BJ (cell line): ENCODE results near the gene RGS5. TPM values are rescaled to one million over a fixed set of nuclear protein-coding genes. Genes with fewer than 3 reads are reported as not detected.

Experiments used
- CTCF ChIA-PET: fragments of 350-600 bp; formaldehyde crosslinking; extraction: SDS; loops from one replicate; lab custom pipeline; 2021; ENCODE audit warnings: antibody characterized with exemption, inconsistent platforms; lab: Yijun Ruan, JAX
- POLR2A ChIA-PET: fragments of 300-600 bp; sonication (Branson Sonifier 250); formaldehyde crosslinking; extraction: SDS; loops from one replicate; lab custom pipeline; 2021; ENCODE audit warnings: antibody characterized with exemption; lab: Charles Lee
- DNase-seq: peaks from one replicate; pipeline ENCODE4 v3.0.0-alpha.2; 2011; ENCODE audit warnings: low read depth
- H3K27me3 ChIP-seq: 2 replicates; pipeline ENCODE4 v1.6.0; 2011; ENCODE audit warnings: low read length; ENCODE audit not compliant: control insufficient read depth, insufficient read depth
- H3K36me3 ChIP-seq: 2 replicates; pipeline ENCODE4 v1.5.1; 2011; ENCODE audit warnings: low read length; ENCODE audit not compliant: control insufficient read depth, insufficient read depth
- H3K4me3 ChIP-seq: 2 replicates; pipeline ENCODE4 v1.5.1; 2011; ENCODE audit warnings: low read depth, mild to moderate bottlenecking, control low read depth, low read length
- CTCF ChIP-seq: IDR thresholded peaks from 2 replicates; pipeline ENCODE4 v1.5.1; 2011; ENCODE audit warnings: low read depth, mild to moderate bottlenecking, control low read depth, inconsistent platforms, low read length, moderate library complexity; ENCODE audit not compliant: insufficient read depth
- polyA plus RNA-seq: library from polyadenylated mRNA; depleted of rRNA; stranded (reverse); fragments of >200 nt; gene quantifications from 2 replicates; pipeline ENCODE4 v1.2.3, GENCODE V29; 2011

Gene RGS5
- polyA plus RNA-seq, 1 experiment: 8.5 TPM

- POLR2A ChIA-PET: no interaction called here
- no peaks in the 10 kb centered on the region for H3K36me3 ChIP-seq
- H3K27me3 ChIP-seq: no peaks in the 10 kb centered on the region
- no peak for DNase-seq
- TF ChIP-seq CTCF: peak; percentile 88
- H3K4me3 ChIP-seq: no peak overlapping the region
- CTCF ChIA-PET: interaction anchor here (0.5 to 7.1 kb wide), 32 partner anchors 8 to 675 kb away, joined by 3 to 117 read pairs (median 4); partner anchors contain the start of genes NUF2, RGS4 and RGS5
These were observed 27.9 kb downstream of the RGS5 start for GRCh38 chr1:163174524-163175437.

GRCh38 chr1:163173121-163173520, 29.6 kb downstream of the RGS5 start:
- POLR2A ChIA-PET: no interaction called here
- DNase-seq: no peak
- CTCF ChIA-PET: interaction anchor here (0.9 to 1.5 kb wide), 7 partner anchors 29 to 325 kb away, joined by 3 to 7 read pairs (median 3); no protein-coding TSS in a partner anchor
- Histone ChIP-seq H3K36me3 (no peaks in the 10 kb centered on the region), H3K4me3 (no peak overlapping the region), H3K27me3 (no peaks in the 10 kb centered on the region)
- no peak for TF ChIP-seq CTCF

GRCh38 chr1:163172596-163172995, 30.1 kb downstream of the RGS5 start:
- ChIA-PET POLR2A (no interaction called here), CTCF (interaction anchor here (0.6 to 1.5 kb wide), 8 partner anchors 29 to 324 kb away, joined by 3 to 7 read pairs (median 3); no protein-coding TSS in a partner anchor)
- no peak overlapping the region for H3K4me3 ChIP-seq
- no peak for TF ChIP-seq CTCF
- H3K36me3 ChIP-seq: no peaks in the 10 kb centered on the region
- no peaks in the 10 kb centered on the region for H3K27me3 ChIP-seq
- DNase-seq: no peak

GRCh38 chr1:163171826-163172225, 30.9 kb downstream of the RGS5 start:
- no peaks in the 10 kb centered on the region for H3K36me3 ChIP-seq
- TF ChIP-seq CTCF: no peak
- no peaks in the 10 kb centered on the region for H3K27me3 ChIP-seq
- H3K4me3 ChIP-seq: no peak overlapping the region
- POLR2A ChIA-PET: no interaction called here
- CTCF ChIA-PET: interaction anchor here (1.5 kb wide), 1 partner anchor 144 kb away, joined by 4 read pairs; no protein-coding TSS in a partner anchor
- DNase-seq: no peak

GRCh38 chr1:163170975-163171676, 31.6 kb downstream of the RGS5 start:
- Histone ChIP-seq H3K4me3 (no peak overlapping the region), H3K36me3 (no peaks in the 10 kb centered on the region), H3K27me3 (no peaks in the 10 kb centered on the region)
- CTCF ChIA-PET: interaction anchor here (0.7 to 1.3 kb wide), 5 partner anchors 8 to 289 kb away, joined by 3 to 5 read pairs (median 3); partner anchors contain the start of gene RGS4
- no peak for DNase-seq
- TF ChIP-seq CTCF: peak; percentile 56
- POLR2A ChIA-PET: no interaction called here
